ENCODE measurements around the gene ARHGDIA.
"Not testable (repeated sequence)": the region's sequence is repeated elsewhere in the genome, so short reads cannot be mapped to it uniquely, and the experiment has no call there.

ARHGDIA gene

GRCh38 chr17:81870981-81871386 is at the start of gene ARHGDIA:
TSS of gene ARHGDIA (minus strand) at chr17:81871337. CDS start at chr17:81869930, 1,407 bp downstream.
- DNase-seq (ENCODE audit: low spot score): no peak

GRCh38 chr17:81918832-81919545 is 47.9 kb upstream of the ARHGDIA start:
- no peak for DNase-seq (ENCODE audit: low spot score)

GRCh38 chr17:81918333-81918669 is 47.2 kb upstream of the ARHGDIA start:
- not testable (repeated sequence) for DNase-seq (ENCODE audit: low spot score)

GRCh38 chr17:81917565-81918332 is 46.6 kb upstream of the ARHGDIA start, which contains the start of gene SIRT7:
TSS of gene SIRT7 (minus strand) at chr17:81918176. CDS start at chr17:81918131, 45 bp downstream.
- DNase-seq (ENCODE audit: low spot score): peak; percentile 90

GRCh38 chr17:81916234-81917001 is 45.3 kb upstream of the ARHGDIA start:
- no peak for DNase-seq (ENCODE audit: low spot score)

GRCh38 chr17:81915331-81915730 is 44.2 kb upstream of the ARHGDIA start:
- no peak for DNase-seq (ENCODE audit: low spot score)

- no peak for DNase-seq (ENCODE audit: low spot score)
Measured at GRCh38 chr17:81914103-81914850, 43.1 kb upstream of the ARHGDIA start.

- DNase-seq (ENCODE audit: low spot score): no peak
Measured at GRCh38 chr17:81913394-81914102, 42.4 kb upstream of the ARHGDIA start.

- DNase-seq (ENCODE audit: low spot score): no peak
Measured at GRCh38 chr17:81912441-81913309, 41.5 kb upstream of the ARHGDIA start.

GRCh38 chr17:81911969-81912368 is 40.8 kb upstream of the ARHGDIA start:
- no peak for DNase-seq (ENCODE audit: low spot score)

GRCh38 chr17:81911277-81911961 is 40.3 kb upstream of the ARHGDIA start, which contains the start of gene PCYT2:
TSS of gene PCYT2 (minus strand) at chr17:81911399. CDS start at chr17:81911355, 44 bp downstream.
- peak; percentile 90 for DNase-seq (ENCODE audit: low spot score)

- no peak for DNase-seq (ENCODE audit: low spot score)
Measured at GRCh38 chr17:81910840-81911276, 39.7 kb upstream of the ARHGDIA start.

- DNase-seq (ENCODE audit: low spot score): no peak
Measured at GRCh38 chr17:81909966-81910839, 39.1 kb upstream of the ARHGDIA start.

- no peak for DNase-seq (ENCODE audit: low spot score)
Measured at GRCh38 chr17:81909231-81909630, 38.1 kb upstream of the ARHGDIA start.

- DNase-seq (ENCODE audit: low spot score): no peak
Measured at GRCh38 chr17:81908793-81909192, 37.7 kb upstream of the ARHGDIA start.

GRCh38 chr17:81907219-81908145 is 36.3 kb upstream of the ARHGDIA start:
- DNase-seq (ENCODE audit: low spot score): no peak

Data from NAMALWA (cell line).